HEK293 (cell line): ENCODE measurements around the gene CAMKV.

Experiments used
- KLF8 ChIP-seq: fragments of 450-650 bp; formaldehyde crosslinking; IDR thresholded peaks from 2 replicates; pipeline ENCODE4 v1.5.1; 2016; ENCODE audit warnings: missing biosample characterization, missing genetic modification characterization
- OSR2 ChIP-seq: fragments of 450-650 bp; formaldehyde crosslinking; IDR thresholded peaks from 2 replicates; pipeline ENCODE4 v1.5.1; 2016; ENCODE audit warnings: missing biosample characterization, missing genetic modification characterization
- ZNF391 ChIP-seq: fragments of 450-650 bp; formaldehyde crosslinking; IDR thresholded peaks from 2 replicates; pipeline ENCODE4 v1.5.1; 2016; ENCODE audit warnings: low read depth, missing biosample characterization, missing genetic modification characterization, borderline replicate concordance
- ZNF48 ChIP-seq: fragments of 450-650 bp; formaldehyde crosslinking; IDR thresholded peaks from 2 replicates; pipeline ENCODE4 v1.5.1; 2016; ENCODE audit warnings: missing biosample characterization, missing genetic modification characterization
- ZNF560 ChIP-seq: fragments of 450-650 bp; formaldehyde crosslinking; IDR thresholded peaks from 2 replicates; pipeline ENCODE4 v1.5.1; 2017; ENCODE audit warnings: missing biosample characterization, missing genetic modification characterization, borderline replicate concordance
- ZNF701 ChIP-seq: fragments of 450-650 bp; formaldehyde crosslinking; IDR thresholded peaks from 2 replicates; pipeline ENCODE4 v1.5.1; 2016; ENCODE audit warnings: missing biosample characterization, missing genetic modification characterization
- TF ChIP-seq, protein P1 (sequence below): fragments of 450-650 bp; formaldehyde crosslinking; IDR thresholded peaks from 2 replicates; pipeline ENCODE4 v1.5.1; 2016; ENCODE audit warnings: missing biosample characterization, missing genetic modification characterization
- TF ChIP-seq, protein P2 (sequence below): fragments of 450-650 bp; formaldehyde crosslinking; IDR thresholded peaks from 2 replicates; pipeline ENCODE4 v1.5.1; 2016; ENCODE audit warnings: missing biosample characterization, missing genetic modification characterization
- TF ChIP-seq, protein P3 (sequence below): fragments of 450-650 bp; formaldehyde crosslinking; optimal IDR thresholded peaks from 2 replicates; pipeline ENCODE3; 2016; ENCODE audit warnings: missing biosample characterization, mild to moderate bottlenecking, missing genetic modification characterization
- TF ChIP-seq, protein P4 (sequence below): fragments of 450-650 bp; formaldehyde crosslinking; IDR thresholded peaks from 2 replicates; pipeline ENCODE4 v1.5.1; 2017; ENCODE audit warnings: missing biosample characterization, missing genetic modification characterization

DNA sequence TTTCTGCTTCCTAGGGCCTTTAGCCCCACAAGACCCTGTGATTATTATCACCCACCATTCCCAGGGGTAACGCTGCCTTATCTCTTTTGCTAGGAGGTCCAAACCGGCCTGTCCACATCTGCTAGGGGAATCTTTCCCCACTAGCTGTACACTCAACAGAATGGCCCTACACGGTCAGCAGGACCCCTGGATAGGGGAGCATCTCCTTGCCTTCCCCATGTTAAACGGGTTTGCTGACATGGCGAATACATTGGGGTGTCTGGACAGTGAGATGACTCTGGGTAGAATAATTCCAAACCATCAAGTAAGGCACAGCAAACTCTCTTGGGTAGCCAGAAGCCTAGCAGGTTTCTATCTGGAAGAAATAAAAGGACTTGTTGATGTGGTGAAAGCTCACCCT, 14.0 kb downstream of the CAMKV start:
- TF ChIP-seq ZNF391 (tag by site-specific recombination): no peak
- TF ChIP-seq, protein P1, sequence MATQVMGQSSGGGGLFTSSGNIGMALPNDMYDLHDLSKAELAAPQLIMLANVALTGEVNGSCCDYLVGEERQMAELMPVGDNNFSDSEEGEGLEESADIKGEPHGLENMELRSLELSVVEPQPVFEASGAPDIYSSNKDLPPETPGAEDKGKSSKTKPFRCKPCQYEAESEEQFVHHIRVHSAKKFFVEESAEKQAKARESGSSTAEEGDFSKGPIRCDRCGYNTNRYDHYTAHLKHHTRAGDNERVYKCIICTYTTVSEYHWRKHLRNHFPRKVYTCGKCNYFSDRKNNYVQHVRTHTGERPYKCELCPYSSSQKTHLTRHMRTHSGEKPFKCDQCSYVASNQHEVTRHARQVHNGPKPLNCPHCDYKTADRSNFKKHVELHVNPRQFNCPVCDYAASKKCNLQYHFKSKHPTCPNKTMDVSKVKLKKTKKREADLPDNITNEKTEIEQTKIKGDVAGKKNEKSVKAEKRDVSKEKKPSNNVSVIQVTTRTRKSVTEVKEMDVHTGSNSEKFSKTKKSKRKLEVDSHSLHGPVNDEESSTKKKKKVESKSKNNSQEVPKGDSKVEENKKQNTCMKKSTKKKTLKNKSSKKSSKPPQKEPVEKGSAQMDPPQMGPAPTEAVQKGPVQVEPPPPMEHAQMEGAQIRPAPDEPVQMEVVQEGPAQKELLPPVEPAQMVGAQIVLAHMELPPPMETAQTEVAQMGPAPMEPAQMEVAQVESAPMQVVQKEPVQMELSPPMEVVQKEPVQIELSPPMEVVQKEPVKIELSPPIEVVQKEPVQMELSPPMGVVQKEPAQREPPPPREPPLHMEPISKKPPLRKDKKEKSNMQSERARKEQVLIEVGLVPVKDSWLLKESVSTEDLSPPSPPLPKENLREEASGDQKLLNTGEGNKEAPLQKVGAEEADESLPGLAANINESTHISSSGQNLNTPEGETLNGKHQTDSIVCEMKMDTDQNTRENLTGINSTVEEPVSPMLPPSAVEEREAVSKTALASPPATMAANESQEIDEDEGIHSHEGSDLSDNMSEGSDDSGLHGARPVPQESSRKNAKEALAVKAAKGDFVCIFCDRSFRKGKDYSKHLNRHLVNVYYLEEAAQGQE (tag by site-specific recombination): no peak
- TF ChIP-seq, protein P2, sequence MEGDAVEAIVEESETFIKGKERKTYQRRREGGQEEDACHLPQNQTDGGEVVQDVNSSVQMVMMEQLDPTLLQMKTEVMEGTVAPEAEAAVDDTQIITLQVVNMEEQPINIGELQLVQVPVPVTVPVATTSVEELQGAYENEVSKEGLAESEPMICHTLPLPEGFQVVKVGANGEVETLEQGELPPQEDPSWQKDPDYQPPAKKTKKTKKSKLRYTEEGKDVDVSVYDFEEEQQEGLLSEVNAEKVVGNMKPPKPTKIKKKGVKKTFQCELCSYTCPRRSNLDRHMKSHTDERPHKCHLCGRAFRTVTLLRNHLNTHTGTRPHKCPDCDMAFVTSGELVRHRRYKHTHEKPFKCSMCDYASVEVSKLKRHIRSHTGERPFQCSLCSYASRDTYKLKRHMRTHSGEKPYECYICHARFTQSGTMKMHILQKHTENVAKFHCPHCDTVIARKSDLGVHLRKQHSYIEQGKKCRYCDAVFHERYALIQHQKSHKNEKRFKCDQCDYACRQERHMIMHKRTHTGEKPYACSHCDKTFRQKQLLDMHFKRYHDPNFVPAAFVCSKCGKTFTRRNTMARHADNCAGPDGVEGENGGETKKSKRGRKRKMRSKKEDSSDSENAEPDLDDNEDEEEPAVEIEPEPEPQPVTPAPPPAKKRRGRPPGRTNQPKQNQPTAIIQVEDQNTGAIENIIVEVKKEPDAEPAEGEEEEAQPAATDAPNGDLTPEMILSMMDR (tag by site-specific recombination): no peak
- TF ChIP-seq KLF8 (tag by site-specific recombination): no peak
- no peak for TF ChIP-seq ZNF560 (tag by site-specific recombination)
- no peak for TF ChIP-seq ZNF48 (tag by site-specific recombination)
- TF ChIP-seq ZNF701 (tag by site-specific recombination): no peak
- TF ChIP-seq, protein P3, sequence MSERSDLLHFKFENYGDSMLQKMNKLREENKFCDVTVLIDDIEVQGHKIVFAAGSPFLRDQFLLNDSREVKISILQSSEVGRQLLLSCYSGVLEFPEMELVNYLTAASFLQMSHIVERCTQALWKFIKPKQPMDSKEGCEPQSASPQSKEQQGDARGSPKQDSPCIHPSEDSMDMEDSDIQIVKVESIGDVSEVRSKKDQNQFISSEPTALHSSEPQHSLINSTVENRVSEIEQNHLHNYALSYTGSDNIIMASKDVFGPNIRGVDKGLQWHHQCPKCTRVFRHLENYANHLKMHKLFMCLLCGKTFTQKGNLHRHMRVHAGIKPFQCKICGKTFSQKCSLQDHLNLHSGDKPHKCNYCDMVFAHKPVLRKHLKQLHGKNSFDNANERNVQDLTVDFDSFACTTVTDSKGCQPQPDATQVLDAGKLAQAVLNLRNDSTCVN (tag by site-specific recombination): no peak
- TF ChIP-seq, protein P4, sequence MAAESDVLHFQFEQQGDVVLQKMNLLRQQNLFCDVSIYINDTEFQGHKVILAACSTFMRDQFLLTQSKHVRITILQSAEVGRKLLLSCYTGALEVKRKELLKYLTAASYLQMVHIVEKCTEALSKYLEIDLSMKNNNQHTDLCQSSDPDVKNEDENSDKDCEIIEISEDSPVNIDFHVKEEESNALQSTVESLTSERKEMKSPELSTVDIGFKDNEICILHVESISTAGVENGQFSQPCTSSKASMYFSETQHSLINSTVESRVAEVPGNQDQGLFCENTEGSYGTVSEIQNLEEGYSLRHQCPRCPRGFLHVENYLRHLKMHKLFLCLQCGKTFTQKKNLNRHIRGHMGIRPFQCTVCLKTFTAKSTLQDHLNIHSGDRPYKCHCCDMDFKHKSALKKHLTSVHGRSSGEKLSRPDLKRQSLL (tag by site-specific recombination): no peak
- no peak for TF ChIP-seq OSR2 (tag by site-specific recombination)
